GM06990 (cell line): ENCODE data around the gene PRKG1.
"Not testable (repeated sequence)": the region's sequence is repeated elsewhere in the genome, so short reads cannot be mapped to it uniquely, and the experiment has no call there.

ENCODE experiments used
- DNase-seq: peaks from one replicate; pipeline ENCODE4 v3.0.0-alpha.2; 2011; ENCODE audit not compliant: insufficient read length; ENCODE audit errors: extremely low read depth
- H3K27me3 ChIP-seq: replicated peaks from 2 replicates; pipeline ENCODE4 v1.6.0; 2011; ENCODE audit warnings: low read length; ENCODE audit not compliant: control insufficient read depth, insufficient read depth
- H3K36me3 ChIP-seq: 2 replicates; pipeline ENCODE4 v1.5.1; 2011; ENCODE audit warnings: low read length; ENCODE audit not compliant: control insufficient read depth, insufficient read depth
- H3K4me3 ChIP-seq: replicated peaks from 2 replicates; pipeline ENCODE4 v1.5.1; 2011; ENCODE audit warnings: low read depth, mild to moderate bottlenecking, control low read depth, low read length
- TF ChIP-seq, protein P1 (sequence below): IDR thresholded peaks from 2 replicates; pipeline ENCODE4 v1.5.1; 2011; ENCODE audit warnings: low read length, control low read depth, mild to moderate bottlenecking, inconsistent platforms; ENCODE audit not compliant: insufficient read depth, poor library complexity, severe bottlenecking

PRKG1 gene

GRCh38 chr10:52229291-52229931, 1155.1 kb downstream of the PRKG1 start:
- no peak for DNase-seq
- H3K4me3 ChIP-seq = no peak overlapping the region
- H3K27me3 ChIP-seq = no peaks in the 10 kb centered on the region; the same call in 1 of the 2 replicates
- TF ChIP-seq, protein P1, sequence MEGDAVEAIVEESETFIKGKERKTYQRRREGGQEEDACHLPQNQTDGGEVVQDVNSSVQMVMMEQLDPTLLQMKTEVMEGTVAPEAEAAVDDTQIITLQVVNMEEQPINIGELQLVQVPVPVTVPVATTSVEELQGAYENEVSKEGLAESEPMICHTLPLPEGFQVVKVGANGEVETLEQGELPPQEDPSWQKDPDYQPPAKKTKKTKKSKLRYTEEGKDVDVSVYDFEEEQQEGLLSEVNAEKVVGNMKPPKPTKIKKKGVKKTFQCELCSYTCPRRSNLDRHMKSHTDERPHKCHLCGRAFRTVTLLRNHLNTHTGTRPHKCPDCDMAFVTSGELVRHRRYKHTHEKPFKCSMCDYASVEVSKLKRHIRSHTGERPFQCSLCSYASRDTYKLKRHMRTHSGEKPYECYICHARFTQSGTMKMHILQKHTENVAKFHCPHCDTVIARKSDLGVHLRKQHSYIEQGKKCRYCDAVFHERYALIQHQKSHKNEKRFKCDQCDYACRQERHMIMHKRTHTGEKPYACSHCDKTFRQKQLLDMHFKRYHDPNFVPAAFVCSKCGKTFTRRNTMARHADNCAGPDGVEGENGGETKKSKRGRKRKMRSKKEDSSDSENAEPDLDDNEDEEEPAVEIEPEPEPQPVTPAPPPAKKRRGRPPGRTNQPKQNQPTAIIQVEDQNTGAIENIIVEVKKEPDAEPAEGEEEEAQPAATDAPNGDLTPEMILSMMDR = no peak
- H3K36me3 ChIP-seq = no peaks in the 10 kb centered on the region

DNA sequence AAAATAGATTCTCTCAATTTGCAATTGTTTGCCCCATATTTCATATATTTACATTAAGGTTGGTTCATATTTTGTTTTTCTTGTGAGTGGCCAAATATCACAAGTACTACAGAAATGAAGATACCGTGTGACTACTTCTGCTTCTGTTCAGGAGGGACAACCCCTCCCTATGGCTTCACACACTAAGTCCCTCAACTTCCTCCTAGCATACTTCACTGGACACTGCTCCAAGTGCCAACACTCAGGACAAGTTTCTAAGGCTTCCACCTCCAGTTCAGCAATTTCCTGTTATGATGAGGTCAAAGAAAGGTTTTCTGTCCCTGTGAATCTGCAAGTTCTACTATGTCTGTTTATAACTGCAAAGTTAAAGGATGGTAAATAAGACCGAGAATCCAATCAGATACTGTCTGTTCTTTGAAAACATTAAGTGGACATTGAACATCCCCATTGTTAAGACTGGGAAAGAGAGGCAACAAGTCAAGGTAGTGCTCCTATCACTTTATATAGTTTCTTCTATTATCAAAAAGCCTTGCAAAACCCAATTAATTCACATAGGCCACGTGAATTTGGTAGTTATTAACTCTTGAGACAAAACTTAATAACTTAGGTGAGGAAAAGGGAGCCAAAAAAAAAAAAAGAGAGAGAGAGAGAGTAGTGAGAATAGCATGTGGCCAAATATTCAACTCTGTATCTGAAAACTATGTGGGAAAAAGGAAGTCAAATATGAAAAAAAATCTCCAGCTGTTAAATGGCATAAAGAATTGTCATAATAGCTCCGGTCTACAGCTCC, 1158.5 kb downstream of the PRKG1 start:
- H3K27me3 ChIP-seq = no peaks in the 10 kb centered on the region; the same call in 1 of the 2 replicates
- no peak for DNase-seq
- H3K36me3 ChIP-seq = no peaks in the 10 kb centered on the region
- TF ChIP-seq, protein P1 = no peak
- H3K4me3 ChIP-seq = no peak overlapping the region

- not testable (repeated sequence) for H3K36me3 ChIP-seq, H3K27me3 ChIP-seq, H3K4me3 ChIP-seq, DNase-seq
Observed at GRCh38 chr10:52233351-52233991, 1159.2 kb downstream of the PRKG1 start.

DNA sequence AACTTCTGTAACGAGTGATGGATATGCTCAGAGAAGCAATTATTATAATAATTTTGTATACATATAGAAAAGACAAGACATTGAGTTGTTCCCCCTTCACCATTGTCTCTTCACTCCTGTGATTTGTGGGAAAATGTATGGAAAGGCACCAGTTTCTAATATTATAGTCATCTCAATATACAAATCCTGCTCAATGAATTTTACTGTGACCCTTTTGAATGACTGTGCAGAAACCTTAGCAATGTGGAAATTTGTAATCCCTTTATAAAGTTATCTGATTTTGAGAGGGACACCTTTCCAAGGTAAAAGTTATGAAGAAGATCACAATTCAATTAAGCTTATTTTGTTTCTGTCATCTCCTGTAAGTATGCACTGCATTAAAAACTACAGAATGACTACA, 1165.5 kb downstream of the PRKG1 start:
- Histone ChIP-seq H3K4me3 (no peak overlapping the region), H3K36me3 (no peaks in the 10 kb centered on the region), H3K27me3 (no peaks in the 10 kb centered on the region)
- TF ChIP-seq, protein P1 = no peak
- DNase-seq = no peak

- DNase-seq = no peak
- no peak overlapping the region for H3K4me3 ChIP-seq
- H3K27me3 ChIP-seq = no peaks in the 10 kb centered on the region; the same call in 1 of the 2 replicates
- H3K36me3 ChIP-seq = no peaks in the 10 kb centered on the region
- TF ChIP-seq, protein P1 = no peak
Observed at GRCh38 chr10:52245547-52245946, 1171.3 kb downstream of the PRKG1 start.

GRCh38 chr10:52247929-52248328, 1173.6 kb downstream of the PRKG1 start:
- H3K4me3 ChIP-seq, H3K36me3 ChIP-seq, H3K27me3 ChIP-seq, DNase-seq: not testable (repeated sequence)
